ENCODE results near the gene GRK5.

The GRK5 gene

GRCh38 chr10:119302591-119303253, 95.4 kb downstream of the GRK5 start:
- no peak for DNase-seq

GRCh38 chr10:119303886-119304285, 96.5 kb downstream of the GRK5 start:
- DNase-seq: no peak

- DNase-seq: no peak
These were observed 97.2 kb downstream of the GRK5 start for GRCh38 chr10:119304541-119304940.

- DNase-seq: peak; percentile 10
These were observed 98.6 kb downstream of the GRK5 start for GRCh38 chr10:119305860-119306513.

- DNase-seq: no peak
These were observed 99.2 kb downstream of the GRK5 start for GRCh38 chr10:119306514-119306951.

GRCh38 chr10:119306986-119307392, 99.6 kb downstream of the GRK5 start:
- DNase-seq: no peak

- no peak for DNase-seq
These were observed 100.7 kb downstream of the GRK5 start for GRCh38 chr10:119308089-119308488.

- DNase-seq: no peak
These were observed 101.4 kb downstream of the GRK5 start for GRCh38 chr10:119308551-119309422.

GRCh38 chr10:119309423-119309770, 102.0 kb downstream of the GRK5 start:
- DNase-seq: no peak

GRCh38 chr10:119310806-119311205, 103.4 kb downstream of the GRK5 start:
- DNase-seq: no peak

GRCh38 chr10:119312241-119312640, 104.9 kb downstream of the GRK5 start:
- no peak for DNase-seq

GRCh38 chr10:119313024-119313423, 105.7 kb downstream of the GRK5 start:
- no peak for DNase-seq

GRCh38 chr10:119313644-119314043, 106.3 kb downstream of the GRK5 start:
- DNase-seq: no peak

GRCh38 chr10:119314061-119314460, 106.7 kb downstream of the GRK5 start:
- no peak for DNase-seq

GRCh38 chr10:119314486-119314885, 107.1 kb downstream of the GRK5 start:
- DNase-seq: no peak

GRCh38 chr10:119315128-119316001, 108.0 kb downstream of the GRK5 start:
- DNase-seq: no peak

- no peak for DNase-seq
These were observed 108.6 kb downstream of the GRK5 start for GRCh38 chr10:119316002-119316358.

GRCh38 chr10:119316729-119317097, 109.3 kb downstream of the GRK5 start:
- no peak for DNase-seq

GRCh38 chr10:119318411-119319160, 111.2 kb downstream of the GRK5 start:
- DNase-seq: no peak

GRCh38 chr10:119319161-119319919, 112.0 kb downstream of the GRK5 start:
- no peak for DNase-seq

GRCh38 chr10:119319920-119320258, 112.5 kb downstream of the GRK5 start:
- DNase-seq: no peak

GRCh38 chr10:119320981-119321380, 113.6 kb downstream of the GRK5 start:
- DNase-seq: no peak

Measured in NCI-H2171 (cell line).